Left cardiac atrium (tissue), 4 donors: ENCODE measurements around the gene ALDH1A1. TPM values are rescaled to one million over a fixed set of nuclear protein-coding genes. Genes with fewer than 3 reads are reported as not detected.
"Not testable (repeated sequence)": the region's sequence is repeated elsewhere in the genome, so short reads cannot be mapped to it uniquely, and the experiment has no call there.

Experiments
- ATAC-seq, 2 donors: fragments of 200-7000 bp; cut with Tn5 transposase; one replicate each; pipeline ENCODE4 v1.9.1; 2020; ENCODE audit warnings: mild to moderate bottlenecking in 2 of 2, moderate library complexity in 2 of 2
- DNase-seq: peaks from one replicate; pipeline ENCODE4 v3.0.0-alpha.2; 2020
- intact Hi-C, 2 donors: fragments of 100-400 bp; cut with DNase I; formaldehyde crosslinking; loops; one replicate each; pipeline versions ENCODE4 v1.14.1 to v1.15.1; 2022 to 2023
- total RNA-seq, 2 donors: library from RNA; stranded (reverse); fragmentation: NEBNext Ultra II Directional; extraction: Animal tissue kit (Norgen Biotek cat#: 25700); gene quantifications; one replicate each; pipeline ENCODE4 v1.2.1, GENCODE V29; 2021
- donor health status: DM: no; HTN: yes; CAD: no.
- donor health status: DM: no; HTN: yes; CAD: no; lungs with severe emphysema.
- donor health status: DM: yes; HTN: yes; CAD: no.
- donor health status: Dilated cardiomyopathy.

Gene ALDH1A1
- total RNA-seq, 2 donors from 2014 or later = 24.3 to 45.0 TPM

GRCh38 chr9:72947984-72948465, 4.8 kb downstream of the ALDH1A1 start:
- ATAC-seq (no peak), DNase-seq (no peak)
- intact Hi-C loops = no loop called here

- intact Hi-C loops = no loop called here
- ATAC-seq (no peak), DNase-seq (no peak)
Measured at GRCh38 chr9:72946821-72947220, 6.0 kb downstream of the ALDH1A1 start.

- DNase-seq = no peak
- intact Hi-C loops = no loop called here
- ATAC-seq = no peak
Measured at GRCh38 chr9:72946318-72946717, 6.5 kb downstream of the ALDH1A1 start.

GRCh38 chr9:72945391-72945790, 7.5 kb downstream of the ALDH1A1 start:
- intact Hi-C loops = no loop called here

GRCh38 chr9:72943844-72944462, 8.9 kb downstream of the ALDH1A1 start:
- ATAC-seq = no peak
- intact Hi-C loops = no loop called here
- DNase-seq = no peak

More at GRCh38 chr9:72945391-72945790, 7.5 kb downstream of the ALDH1A1 start:
- ATAC-seq = no peak
- DNase-seq = no peak

- ATAC-seq = no peak
- intact Hi-C loops = no loop called here
- no peak for DNase-seq
Measured at GRCh38 chr9:72942451-72942850, 10.4 kb downstream of the ALDH1A1 start.

- intact Hi-C loops, ATAC-seq, DNase-seq: not testable (repeated sequence)
Measured at GRCh38 chr9:72939581-72939980, 13.3 kb downstream of the ALDH1A1 start.

GRCh38 chr9:72937545-72937944, 15.3 kb downstream of the ALDH1A1 start:
- intact Hi-C loops = no loop called here
- ATAC-seq (no peak), DNase-seq (no peak)

GRCh38 chr9:72936679-72937078, 16.2 kb downstream of the ALDH1A1 start:
- DNase-seq = no peak
- no peak for ATAC-seq

GRCh38 chr9:72936266-72936665, 16.6 kb downstream of the ALDH1A1 start:
- DNase-seq (no peak), ATAC-seq (no peak)
- intact Hi-C loops = no loop called here

More at GRCh38 chr9:72936679-72937078, 16.2 kb downstream of the ALDH1A1 start:
- intact Hi-C loops = no loop called here

- intact Hi-C loops = no loop called here
- DNase-seq (no peak), ATAC-seq (no peak)
Measured at GRCh38 chr9:72935595-72935994, 17.3 kb downstream of the ALDH1A1 start.

- no peak for DNase-seq
- ATAC-seq = no peak
- intact Hi-C loops = no loop called here
Measured at GRCh38 chr9:72933730-72934665, 18.9 kb downstream of the ALDH1A1 start.

- intact Hi-C loops = no loop called here
Measured at GRCh38 chr9:72932619-72933018, 20.2 kb downstream of the ALDH1A1 start.

GRCh38 chr9:72931897-72932296, 21.0 kb downstream of the ALDH1A1 start:
- ATAC-seq (no peak), DNase-seq (no peak)
- intact Hi-C loops = no loop called here

More at GRCh38 chr9:72932619-72933018, 20.2 kb downstream of the ALDH1A1 start:
- ATAC-seq (no peak), DNase-seq (no peak)

GRCh38 chr9:72931437-72931836, 21.4 kb downstream of the ALDH1A1 start:
- ATAC-seq (no peak), DNase-seq (no peak)
- intact Hi-C loops = no loop called here

- DNase-seq (no peak), ATAC-seq (no peak)
- intact Hi-C loops = no loop called here
Measured at GRCh38 chr9:72930828-72931227, 22.0 kb downstream of the ALDH1A1 start.

GRCh38 chr9:72929542-72929941, 23.3 kb downstream of the ALDH1A1 start:
- intact Hi-C loops = no loop called here
- no peak for ATAC-seq
- DNase-seq = no peak

- intact Hi-C loops = no loop called here
- no peak for DNase-seq
Measured at GRCh38 chr9:72928042-72928507, 24.8 kb downstream of the ALDH1A1 start.

GRCh38 chr9:72926506-72926905, 26.3 kb downstream of the ALDH1A1 start:
- no peak for DNase-seq
- intact Hi-C loops = no loop called here
- no peak for ATAC-seq

More at GRCh38 chr9:72928042-72928507, 24.8 kb downstream of the ALDH1A1 start:
- no peak for ATAC-seq

GRCh38 chr9:72925891-72926290, 27.0 kb downstream of the ALDH1A1 start:
- no peak for ATAC-seq
- DNase-seq = no peak
- intact Hi-C loops = no loop called here
